Endothelial cell of umbilical vein (primary cell): ENCODE data around the gene PITPNM2.

Experiments used
- CTCF ChIP-seq, 2 donors: IDR thresholded peaks; 1 replicate in 1 of 2; 2 replicates in 1 of 2; pipeline ENCODE4 v1.5.1; 2011; ENCODE audit warnings: low read length in 2 of 2, mild to moderate bottlenecking in 2 of 2, moderate library complexity in 2 of 2, control low read depth in 1 of 2, inconsistent platforms in 1 of 2, low read depth in 1 of 2; ENCODE audit not compliant: insufficient read depth in 1 of 2; ENCODE audit errors: extremely low read depth in 1 of 2
- EZH2 ChIP-seq: IDR thresholded peaks from 2 replicates; pipeline ENCODE4 v1.6.1; 2012; ENCODE audit warnings: borderline replicate concordance, low read depth, mild to moderate bottlenecking, moderate library complexity, low read length, inconsistent platforms; ENCODE audit not compliant: severe bottlenecking
- FOS ChIP-seq: IDR thresholded peaks from 2 replicates; pipeline ENCODE4 v1.6.1; 2011; ENCODE audit warnings: mild to moderate bottlenecking, low read length, moderate library complexity, borderline replicate concordance; ENCODE audit not compliant: insufficient read depth
- GATA2 ChIP-seq: IDR thresholded peaks from 2 replicates; pipeline ENCODE4 v1.7.0; 2011; ENCODE audit warnings: low read depth, mild to moderate bottlenecking, moderate library complexity, mixed read lengths, low read length; ENCODE audit not compliant: insufficient read length, insufficient read depth
- MAX ChIP-seq: IDR thresholded peaks from 2 replicates; pipeline ENCODE4 v1.6.1; 2011; ENCODE audit not compliant: insufficient read depth, insufficient read length
- POLR2A ChIP-seq: IDR thresholded peaks from 2 replicates; pipeline ENCODE4 v1.6.1; 2012; ENCODE audit warnings: low read depth, mild to moderate bottlenecking, control low read depth, low read length
- POLR2AphosphoS5 ChIP-seq: IDR thresholded peaks from 2 replicates; pipeline ENCODE4 v1.6.1; 2012; ENCODE audit warnings: low read depth, mild to moderate bottlenecking, control low read depth, low read length, moderate library complexity; ENCODE audit not compliant: insufficient read depth

GRCh38 chr12:123199936-123200335, 49.0 kb upstream of the PITPNM2 start:
- TF ChIP-seq CTCF (IDR thresholded peaks at IDR 0.05; ENCODE audit: extremely low read depth in 1 of 2, insufficient read depth in 1 of 2, low read depth in 1 of 2, low read length in 2 of 2): no peak
- no peak for TF ChIP-seq EZH2
- TF ChIP-seq MAX: no peak
- no peak for TF ChIP-seq GATA2
- no peak for TF ChIP-seq POLR2A
- TF ChIP-seq POLR2AphosphoS5: no peak
- TF ChIP-seq FOS: no peak
